KBM-7 (cell line): Measurements from ENCODE around the gene METTL2B.
A peak's percentile ranks its signal among the peaks of the same experiment; 100 is the strongest.
"Not testable (repeated sequence)": the region's sequence is repeated elsewhere in the genome, so short reads cannot be mapped to it uniquely, and the experiment has no call there.

Experiments used
- DNase-seq: peaks from one replicate; pipeline ENCODE4 v3.0.0-alpha.2; 2015
- in situ Hi-C: fragments of 300-500 bp; cut with MboI; formaldehyde crosslinking; loops from 2 replicates; pipeline ENCODE4 v1.14.3; 2020; ENCODE audit warnings: low sequenced_read_pairs, low pct_unique_long_range_greater_than_20kb, mixed read lengths

METTL2B gene

GRCh38 chr7:128476402-128477335 is at the start of gene METTL2B:
Gene METTL2B, plus strand, starts transcription at chr7:128476748. Its CDS starts 18 bp downstream, at chr7:128476766.
- in situ Hi-C loops: not testable (repeated sequence)
- DNase-seq: peak; percentile 95

- in situ Hi-C loops: no loop called here
- DNase-seq: peak; percentile 78
Observed at GRCh38 chr7:128427289-128427891, 49.2 kb upstream of the METTL2B start.

- DNase-seq: no peak
- in situ Hi-C loops: no loop called here
Observed at GRCh38 chr7:128430207-128430606, 46.3 kb upstream of the METTL2B start.

GRCh38 chr7:128431221-128431620 is 45.3 kb upstream of the METTL2B start:
- DNase-seq: no peak
- in situ Hi-C loops: no loop called here

GRCh38 chr7:128431754-128432153 is 44.8 kb upstream of the METTL2B start:
- no peak for DNase-seq
- in situ Hi-C loops: no loop called here

GRCh38 chr7:128434413-128435326 is 41.9 kb upstream of the METTL2B start:
- in situ Hi-C loops: no loop called here

GRCh38 chr7:128435327-128435686 is 41.2 kb upstream of the METTL2B start:
- in situ Hi-C loops: no loop called here

More at GRCh38 chr7:128434413-128435326, 41.9 kb upstream of the METTL2B start:
- no peak for DNase-seq

GRCh38 chr7:128437426-128438332 is 38.9 kb upstream of the METTL2B start:
- DNase-seq: peak; percentile 65
- in situ Hi-C loops: no loop called here

More at GRCh38 chr7:128435327-128435686, 41.2 kb upstream of the METTL2B start:
- no peak for DNase-seq

- DNase-seq: no peak
- in situ Hi-C loops: no loop called here
Observed at GRCh38 chr7:128442356-128442755, 34.2 kb upstream of the METTL2B start.

GRCh38 chr7:128443831-128444600 is 32.5 kb upstream of the METTL2B start:
- in situ Hi-C loops: no loop called here

GRCh38 chr7:128446306-128446705 is 30.2 kb upstream of the METTL2B start:
- no peak for DNase-seq
- in situ Hi-C loops: no loop called here

More at GRCh38 chr7:128443831-128444600, 32.5 kb upstream of the METTL2B start:
- DNase-seq: no peak

GRCh38 chr7:128447941-128448564 is 28.5 kb upstream of the METTL2B start:
- in situ Hi-C loops: no loop called here
- no peak for DNase-seq

- no peak for DNase-seq
- in situ Hi-C loops: no loop called here
Observed at GRCh38 chr7:128448751-128449302, 27.7 kb upstream of the METTL2B start.

- in situ Hi-C loops: no loop called here
- peak; percentile 46 for DNase-seq
Observed at GRCh38 chr7:128450409-128450808, 26.1 kb upstream of the METTL2B start.

GRCh38 chr7:128450913-128451312 is 25.6 kb upstream of the METTL2B start:
- in situ Hi-C loops: no loop called here
- DNase-seq: no peak

GRCh38 chr7:128452552-128452951 is 24.0 kb upstream of the METTL2B start:
- no peak for DNase-seq
- in situ Hi-C loops: no loop called here
